ENCODE data around the gene DPP10. TPM values are rescaled to one million over a fixed set of nuclear protein-coding genes. Genes with fewer than 3 reads are reported as not detected.

Gene DPP10
- total RNA-seq, 4 donors from 2014 or later: 1.9 to 8.3 (median 2.9) TPM

DNA sequence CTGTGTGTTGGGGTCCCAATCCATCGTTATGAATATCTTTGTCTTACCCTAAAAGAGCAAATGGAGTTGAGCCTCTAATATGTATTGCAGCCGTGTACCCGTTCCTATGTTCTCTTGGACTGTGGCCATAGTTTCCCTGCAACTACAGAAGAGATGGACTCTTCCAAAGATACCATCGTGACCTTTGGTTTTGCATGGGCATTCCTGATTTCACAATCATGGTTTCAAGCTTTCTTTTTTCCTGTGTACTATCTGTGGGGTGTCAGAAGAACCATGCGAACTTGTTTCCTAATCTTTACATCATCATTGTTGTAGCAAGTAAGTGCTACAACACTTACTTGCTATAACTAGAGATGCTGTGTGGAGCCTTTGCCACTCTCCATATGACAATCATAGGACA, 1295.7 kb downstream of the DPP10 start:
- DNase-seq: no peak
- TF ChIP-seq CTCF (IDR thresholded peaks at IDR 0.05) (no peak), POLR2A (IDR thresholded peaks at IDR 0.05) (no peak)
- H3K36me3 ChIP-seq: no peaks in the 10 kb centered on the region

DNA sequence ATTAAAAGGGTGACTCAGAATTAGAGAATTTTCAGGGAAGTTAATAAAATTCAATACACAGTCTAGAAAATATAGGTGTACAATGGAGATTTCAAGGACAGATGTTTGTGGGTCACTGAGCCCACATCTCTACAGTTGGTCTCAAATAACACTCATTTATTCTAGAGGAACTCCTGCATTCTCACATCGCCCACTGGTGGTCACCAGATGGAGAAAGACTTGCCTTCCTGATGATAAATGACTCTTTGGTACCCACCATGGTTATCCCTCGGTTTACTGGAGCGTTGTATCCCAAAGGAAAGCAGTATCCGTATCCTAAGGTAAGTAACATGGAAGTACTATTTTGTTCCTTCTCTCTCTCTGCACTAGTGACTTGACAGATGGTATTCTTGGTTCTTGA, 1297.1 kb downstream of the DPP10 start:
- TF ChIP-seq POLR2A (IDR thresholded peaks at IDR 0.05) (no peak), CTCF (IDR thresholded peaks at IDR 0.05) (peak in 1 of 6 experiments; percentile 7)
- no peaks in the 10 kb centered on the region for H3K4me1 ChIP-seq
- no peaks in the 10 kb centered on the region for H3K9me3 ChIP-seq
- no peaks in the 10 kb centered on the region for H3K36me3 ChIP-seq
- H3K4me3 ChIP-seq: no peak overlapping the region
- no peak overlapping the region for H3K27ac ChIP-seq
- no peaks in the 10 kb centered on the region for H3K27me3 ChIP-seq
- no peak for DNase-seq

More for the DNA sequence above, 1295.7 kb downstream of the DPP10 start:
- H3K27ac ChIP-seq: no peak overlapping the region
- no peaks in the 10 kb centered on the region for H3K9me3 ChIP-seq
- no peaks in the 10 kb centered on the region for H3K4me1 ChIP-seq
- no peaks in the 10 kb centered on the region for H3K27me3 ChIP-seq
- H3K4me3 ChIP-seq: no peak overlapping the region

DNA sequence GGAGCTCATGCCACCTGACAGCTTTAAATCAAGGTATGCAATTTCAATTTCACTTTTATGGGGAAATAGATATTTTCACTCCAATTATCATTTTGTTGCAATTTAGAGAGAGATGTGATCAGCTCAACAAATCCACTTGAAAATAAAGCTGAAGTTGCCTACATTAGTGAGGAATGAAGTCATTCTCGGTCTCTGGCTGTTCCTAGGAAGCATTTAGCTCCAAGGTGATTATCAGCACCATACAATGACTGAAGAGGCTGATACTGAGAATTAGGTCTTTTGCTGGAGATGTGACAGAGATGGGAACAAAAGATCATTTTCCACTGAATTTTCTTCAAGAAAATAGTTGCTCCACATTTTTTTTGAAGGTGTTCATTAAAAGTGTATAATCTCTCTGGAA, 1303.7 kb downstream of the DPP10 start:
- TF ChIP-seq POLR2A (IDR thresholded peaks at IDR 0.05) (no peak), CTCF (IDR thresholded peaks at IDR 0.05) (no peak)
- Histone ChIP-seq H3K4me1 (no peaks in the 10 kb centered on the region), H3K9me3 (no peaks in the 10 kb centered on the region), H3K27ac (no peak overlapping the region), H3K27me3 (no peaks in the 10 kb centered on the region), H3K4me3 (no peak overlapping the region), H3K36me3 (no peaks in the 10 kb centered on the region)
- DNase-seq: no peak

DNA sequence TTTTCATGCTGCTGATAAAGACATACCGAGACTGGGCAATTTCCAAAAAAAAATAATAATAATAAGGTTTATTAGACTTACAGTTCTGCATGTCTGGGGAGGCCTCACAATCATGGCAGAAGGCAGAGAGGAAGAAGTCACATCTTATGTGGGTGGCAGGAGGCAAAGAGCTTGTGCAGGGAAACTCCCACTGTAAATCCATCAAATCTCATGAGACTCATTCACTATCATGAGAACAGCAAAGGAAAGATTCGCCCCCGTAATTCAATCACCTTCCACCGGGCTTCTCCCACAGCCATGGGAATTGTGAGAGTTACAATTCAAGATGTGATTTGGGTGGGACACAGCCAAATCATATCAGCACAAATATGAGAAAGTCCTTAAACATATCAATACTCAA, 1314.8 kb downstream of the DPP10 start:
- Histone ChIP-seq H3K27me3 (no peaks in the 10 kb centered on the region), H3K4me3 (no peak overlapping the region), H3K27ac (no peak overlapping the region), H3K36me3 (no peaks in the 10 kb centered on the region), H3K4me1 (no peaks in the 10 kb centered on the region), H3K9me3 (no peaks in the 10 kb centered on the region)
- DNase-seq: no peak
- no peak for TF ChIP-seq CTCF (IDR thresholded peaks at IDR 0.05)
- TF ChIP-seq POLR2A (IDR thresholded peaks at IDR 0.05): no peak

DNA sequence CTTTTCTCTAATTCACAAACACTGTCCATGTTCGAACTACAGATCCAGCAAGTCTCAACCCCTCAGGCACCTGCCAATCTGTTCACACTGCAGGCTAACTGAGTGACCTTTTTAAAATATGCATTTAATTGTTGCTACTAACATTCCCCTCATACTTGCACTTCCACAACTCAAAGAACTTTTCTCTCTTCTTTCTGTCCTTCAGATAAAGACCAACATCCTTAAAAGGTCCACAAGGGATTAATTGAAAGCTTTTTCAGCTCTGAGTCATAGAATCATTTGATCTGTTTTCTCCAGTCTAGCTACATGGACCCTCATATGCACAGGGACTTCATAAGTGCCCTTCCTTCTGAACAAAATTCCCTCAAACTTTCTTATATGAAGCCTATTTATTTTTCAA, 1321.2 kb downstream of the DPP10 start:
- no peak for TF ChIP-seq POLR2A (IDR thresholded peaks at IDR 0.05)
- Histone ChIP-seq H3K9me3 (no peaks in the 10 kb centered on the region), H3K4me1 (no peaks in the 10 kb centered on the region), H3K27ac (no peak overlapping the region), H3K4me3 (no peak overlapping the region), H3K27me3 (no peaks in the 10 kb centered on the region), H3K36me3 (no peaks in the 10 kb centered on the region)
- DNase-seq: no peak

- no peak for DNase-seq
- no peak overlapping the region for H3K4me3 ChIP-seq
- TF ChIP-seq CTCF (IDR thresholded peaks at IDR 0.05) (no peak), POLR2A (IDR thresholded peaks at IDR 0.05) (no peak)
Measured at GRCh38 chr2:115771516-115771915, 1329.1 kb downstream of the DPP10 start.

More at GRCh38 chr2:115771516-115771915, 1329.1 kb downstream of the DPP10 start:
- H3K4me1 ChIP-seq: no peaks in the 10 kb centered on the region
- H3K27me3 ChIP-seq: no peaks in the 10 kb centered on the region
- H3K27ac ChIP-seq: no peak overlapping the region
- no peaks in the 10 kb centered on the region for H3K9me3 ChIP-seq
- H3K36me3 ChIP-seq: no peaks in the 10 kb centered on the region
